ENCODE data around the gene TENM4. TPM values are rescaled to one million over a fixed set of nuclear protein-coding genes. Genes with fewer than 3 reads are reported as not detected.

Gene TENM4
- total and polyA plus RNA-seq, 4 donors = 0.02 to 0.33 (median 0.14) TPM

DNA sequence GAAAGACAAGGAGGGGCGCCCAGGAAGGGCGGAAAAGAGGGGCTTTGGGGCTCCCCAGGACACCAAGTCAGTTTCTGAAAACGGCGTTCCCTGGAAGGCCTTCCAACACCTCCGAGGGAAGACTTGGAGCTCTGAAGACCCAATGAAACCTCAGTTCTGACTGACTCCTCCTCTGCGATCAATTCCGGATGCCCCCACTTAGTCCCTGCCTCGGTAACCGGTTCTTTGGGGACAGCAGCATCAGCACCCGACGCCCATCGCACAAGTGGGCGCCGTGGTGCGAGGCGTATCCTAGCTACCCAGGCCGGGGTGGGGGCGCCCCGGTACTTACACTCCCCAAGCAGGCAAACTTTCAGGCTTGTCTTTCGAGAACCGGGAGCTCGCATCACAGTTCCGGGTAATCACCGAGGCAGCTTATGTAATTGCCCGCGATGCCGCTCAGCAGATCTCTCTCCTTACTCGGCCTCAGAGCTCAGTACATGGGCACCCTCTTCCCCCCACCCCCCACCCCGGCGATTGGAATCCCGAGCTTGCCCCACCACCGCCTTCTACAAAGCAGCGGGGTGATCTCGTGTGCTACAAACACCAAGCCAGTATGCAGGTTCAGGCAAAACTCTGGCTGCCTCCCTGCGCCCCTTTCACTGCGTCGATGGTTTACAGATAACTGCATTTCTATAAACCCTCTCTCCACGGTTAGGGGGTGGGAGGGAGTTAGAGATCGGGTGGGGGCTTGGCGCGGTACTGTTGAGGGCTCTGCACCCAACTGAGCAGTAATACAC is 2.0 kb downstream of the TENM4 start:
- H3K36me3 ChIP-seq (ENCODE audit: control insufficient read depth in 4 of 4, insufficient read depth in 3 of 4, low read depth in 1 of 4, low read length in 3 of 4) = no peaks in the 10 kb centered on the region
- no peak overlapping the region for H3K27ac ChIP-seq (ENCODE audit: low read depth in 1 of 2, low read length in 2 of 2)
- TF ChIP-seq JUND (IDR thresholded peaks at IDR 0.05) (no peak), ZBTB33 (IDR thresholded peaks at IDR 0.05) (no peak), YY1 (IDR thresholded peaks at IDR 0.05) (no peak), HNF4A (conservative IDR thresholded peaks at IDR 0.05) (no peak), NR2F2 (IDR thresholded peaks at IDR 0.05) (no peak), ATF3 (IDR thresholded peaks at IDR 0.05) (no peak), HNF4G (IDR thresholded peaks at IDR 0.05) (no peak), FOXA1 (IDR thresholded peaks at IDR 0.05) (no peak), RAD21 (IDR thresholded peaks at IDR 0.05) (no peak), RXRA (IDR thresholded peaks at IDR 0.05) (no peak), SP1 (IDR thresholded peaks at IDR 0.05) (no peak), FOXA2 (IDR thresholded peaks at IDR 0.05) (no peak), GABPA (IDR thresholded peaks at IDR 0.05 in 1 of 2, conservative IDR thresholded peaks at IDR 0.05 in 1 of 2) (no peak), TAF1 (conservative IDR thresholded peaks at IDR 0.05) (no peak), EGR1 (IDR thresholded peaks at IDR 0.05; ENCODE audit: low read depth in 2 of 2) (no peak)
- TF ChIP-seq, protein P1, sequence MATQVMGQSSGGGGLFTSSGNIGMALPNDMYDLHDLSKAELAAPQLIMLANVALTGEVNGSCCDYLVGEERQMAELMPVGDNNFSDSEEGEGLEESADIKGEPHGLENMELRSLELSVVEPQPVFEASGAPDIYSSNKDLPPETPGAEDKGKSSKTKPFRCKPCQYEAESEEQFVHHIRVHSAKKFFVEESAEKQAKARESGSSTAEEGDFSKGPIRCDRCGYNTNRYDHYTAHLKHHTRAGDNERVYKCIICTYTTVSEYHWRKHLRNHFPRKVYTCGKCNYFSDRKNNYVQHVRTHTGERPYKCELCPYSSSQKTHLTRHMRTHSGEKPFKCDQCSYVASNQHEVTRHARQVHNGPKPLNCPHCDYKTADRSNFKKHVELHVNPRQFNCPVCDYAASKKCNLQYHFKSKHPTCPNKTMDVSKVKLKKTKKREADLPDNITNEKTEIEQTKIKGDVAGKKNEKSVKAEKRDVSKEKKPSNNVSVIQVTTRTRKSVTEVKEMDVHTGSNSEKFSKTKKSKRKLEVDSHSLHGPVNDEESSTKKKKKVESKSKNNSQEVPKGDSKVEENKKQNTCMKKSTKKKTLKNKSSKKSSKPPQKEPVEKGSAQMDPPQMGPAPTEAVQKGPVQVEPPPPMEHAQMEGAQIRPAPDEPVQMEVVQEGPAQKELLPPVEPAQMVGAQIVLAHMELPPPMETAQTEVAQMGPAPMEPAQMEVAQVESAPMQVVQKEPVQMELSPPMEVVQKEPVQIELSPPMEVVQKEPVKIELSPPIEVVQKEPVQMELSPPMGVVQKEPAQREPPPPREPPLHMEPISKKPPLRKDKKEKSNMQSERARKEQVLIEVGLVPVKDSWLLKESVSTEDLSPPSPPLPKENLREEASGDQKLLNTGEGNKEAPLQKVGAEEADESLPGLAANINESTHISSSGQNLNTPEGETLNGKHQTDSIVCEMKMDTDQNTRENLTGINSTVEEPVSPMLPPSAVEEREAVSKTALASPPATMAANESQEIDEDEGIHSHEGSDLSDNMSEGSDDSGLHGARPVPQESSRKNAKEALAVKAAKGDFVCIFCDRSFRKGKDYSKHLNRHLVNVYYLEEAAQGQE (IDR thresholded peaks at IDR 0.05) = no peak
- TF ChIP-seq, protein P2, sequence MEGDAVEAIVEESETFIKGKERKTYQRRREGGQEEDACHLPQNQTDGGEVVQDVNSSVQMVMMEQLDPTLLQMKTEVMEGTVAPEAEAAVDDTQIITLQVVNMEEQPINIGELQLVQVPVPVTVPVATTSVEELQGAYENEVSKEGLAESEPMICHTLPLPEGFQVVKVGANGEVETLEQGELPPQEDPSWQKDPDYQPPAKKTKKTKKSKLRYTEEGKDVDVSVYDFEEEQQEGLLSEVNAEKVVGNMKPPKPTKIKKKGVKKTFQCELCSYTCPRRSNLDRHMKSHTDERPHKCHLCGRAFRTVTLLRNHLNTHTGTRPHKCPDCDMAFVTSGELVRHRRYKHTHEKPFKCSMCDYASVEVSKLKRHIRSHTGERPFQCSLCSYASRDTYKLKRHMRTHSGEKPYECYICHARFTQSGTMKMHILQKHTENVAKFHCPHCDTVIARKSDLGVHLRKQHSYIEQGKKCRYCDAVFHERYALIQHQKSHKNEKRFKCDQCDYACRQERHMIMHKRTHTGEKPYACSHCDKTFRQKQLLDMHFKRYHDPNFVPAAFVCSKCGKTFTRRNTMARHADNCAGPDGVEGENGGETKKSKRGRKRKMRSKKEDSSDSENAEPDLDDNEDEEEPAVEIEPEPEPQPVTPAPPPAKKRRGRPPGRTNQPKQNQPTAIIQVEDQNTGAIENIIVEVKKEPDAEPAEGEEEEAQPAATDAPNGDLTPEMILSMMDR (IDR thresholded peaks at IDR 0.05; ENCODE audit: low read depth, low read length, missing input control) = no peak
- H3K9me3 ChIP-seq (ENCODE audit: control insufficient read depth in 4 of 4, low read length in 3 of 4) = peaks cover 0 to 3% (median 0%) of the 10 kb centered on the region in 4 donors
- no peak overlapping the region for H3K9ac ChIP-seq (ENCODE audit: low read depth in 1 of 2, low read length in 2 of 2)
- peaks cover 8 to 43% (median 33%) of the 10 kb centered on the region in 4 donors for H3K27me3 ChIP-seq (ENCODE audit: control insufficient read depth in 4 of 4, insufficient read depth in 4 of 4, low read length in 3 of 4)
- 3% methylated on average over 41 of the region's 41 CpGs for WGBS
- no peak for DNase-seq (ENCODE audit: low spot score)
- H3K4me3 ChIP-seq (ENCODE audit: low read depth in 1 of 3, low read length in 3 of 3) = no peak overlapping the region
- peaks cover 21 to 47% (median 27%) of the 10 kb centered on the region in 4 donors for H3K4me1 ChIP-seq (ENCODE audit: control insufficient read depth in 4 of 4, insufficient read depth in 4 of 4, low read length in 3 of 4)
